GM18867 (cell line): ENCODE results near the gene CALR3.

Experiments used
- ATAC-seq: cut with Tn5 transposase; IDR thresholded peaks from one replicate; pipeline ENCODE4 v1.9.1; 2021; ENCODE audit warnings: mild to moderate bottlenecking, moderate library complexity; ENCODE audit not compliant: unreplicated experiment

CALR3 gene

DNA sequence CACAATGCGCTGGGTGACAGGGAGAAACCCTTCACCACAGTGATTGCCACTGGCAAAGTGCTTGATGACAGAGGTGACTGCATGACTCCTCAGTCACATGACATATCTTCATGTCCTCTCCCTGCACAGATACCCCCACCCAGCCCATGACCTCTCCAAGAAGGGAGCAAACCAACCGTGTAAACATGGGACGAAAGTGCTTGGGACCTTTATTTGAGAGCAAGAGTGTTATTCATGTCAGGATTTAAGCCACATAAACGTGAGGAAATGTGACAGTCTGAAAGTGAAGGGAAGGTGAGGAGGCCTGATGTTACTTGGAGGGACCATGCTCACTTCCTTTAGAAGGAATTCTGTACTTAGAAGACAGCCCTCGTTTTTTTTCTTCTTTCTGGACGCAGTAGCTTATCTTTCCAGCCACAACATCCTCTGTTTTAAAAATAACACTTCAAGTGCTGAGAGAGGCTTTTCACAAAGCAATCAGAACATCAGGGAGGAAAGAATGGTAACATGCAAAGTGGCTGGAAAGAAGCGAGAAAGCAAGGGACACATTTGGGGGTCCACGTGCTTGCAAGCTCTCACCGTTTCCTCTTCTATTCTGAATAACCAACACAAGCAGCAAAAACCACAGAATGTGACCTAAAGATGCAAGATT lies 59.8 kb downstream of the CALR3 start:
- no peak for ATAC-seq

DNA sequence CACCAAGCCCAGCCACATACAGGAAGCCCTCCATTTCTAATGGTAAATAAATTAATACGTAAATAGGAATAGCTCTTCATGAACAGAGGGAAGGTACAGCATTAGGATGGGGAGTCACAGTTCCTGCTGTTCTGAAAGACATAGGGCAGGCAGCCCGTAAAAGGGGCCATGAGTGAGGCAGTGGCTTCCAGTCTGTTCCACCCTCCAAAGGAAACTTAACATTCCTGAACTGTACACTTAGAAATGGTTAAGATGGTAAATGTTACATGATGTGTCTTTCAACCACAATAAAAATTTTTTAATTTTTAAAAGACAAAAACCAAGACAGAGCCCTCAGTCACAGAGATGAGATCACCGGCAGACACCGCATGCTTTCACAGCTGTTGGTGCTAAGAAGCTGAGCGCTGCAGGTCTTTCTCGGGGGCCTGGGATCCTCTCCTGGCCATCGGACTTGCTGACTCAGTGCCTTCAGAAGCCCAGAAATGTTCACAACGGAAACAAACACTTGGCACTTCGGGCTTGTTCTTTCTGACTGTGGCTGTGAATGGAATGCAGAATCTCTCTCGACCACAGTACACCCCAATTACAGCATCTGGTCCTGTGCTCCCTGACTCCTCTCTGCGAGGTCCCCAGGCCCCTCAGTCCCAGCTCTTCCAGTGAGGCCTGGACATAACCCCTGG lies 60.6 kb downstream of the CALR3 start:
- no peak for ATAC-seq

DNA sequence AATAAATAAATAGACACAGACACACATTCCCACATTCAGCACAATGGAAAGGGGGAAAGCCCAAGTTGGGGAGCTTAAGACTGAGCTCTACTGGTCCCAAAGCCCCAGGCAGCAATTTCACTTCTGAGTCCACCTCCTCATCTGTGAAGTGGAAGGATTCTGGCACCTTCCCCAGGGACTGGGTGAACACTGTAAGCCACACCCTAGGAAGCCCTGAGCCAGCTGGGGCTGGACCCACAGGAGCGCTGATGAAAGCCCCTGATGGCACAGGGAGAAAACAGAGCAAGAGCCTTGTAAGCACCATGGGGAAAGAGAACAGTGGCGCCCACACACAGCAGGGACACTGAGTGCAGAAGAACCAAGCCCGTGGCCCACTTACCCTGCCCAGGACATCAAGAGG lies 62.0 kb downstream of the CALR3 start:
- no peak for ATAC-seq

DNA sequence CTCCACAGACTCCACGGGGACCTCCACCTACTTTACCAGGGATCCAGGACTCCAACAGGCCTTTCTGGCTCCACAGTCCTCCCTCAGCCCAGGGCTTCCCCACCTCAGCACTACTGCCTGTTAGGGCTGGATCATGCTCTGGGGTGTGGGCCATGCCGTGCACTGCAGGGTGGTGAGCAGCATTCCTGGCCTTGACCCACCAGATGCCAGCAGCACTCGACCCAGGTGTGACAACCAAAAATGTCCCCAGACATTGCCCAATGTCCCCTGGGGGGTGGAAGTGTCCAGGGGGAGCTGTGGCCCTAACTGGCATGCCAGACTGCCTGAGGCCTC lies 66.2 kb downstream of the CALR3 start:
- ATAC-seq: no peak

DNA sequence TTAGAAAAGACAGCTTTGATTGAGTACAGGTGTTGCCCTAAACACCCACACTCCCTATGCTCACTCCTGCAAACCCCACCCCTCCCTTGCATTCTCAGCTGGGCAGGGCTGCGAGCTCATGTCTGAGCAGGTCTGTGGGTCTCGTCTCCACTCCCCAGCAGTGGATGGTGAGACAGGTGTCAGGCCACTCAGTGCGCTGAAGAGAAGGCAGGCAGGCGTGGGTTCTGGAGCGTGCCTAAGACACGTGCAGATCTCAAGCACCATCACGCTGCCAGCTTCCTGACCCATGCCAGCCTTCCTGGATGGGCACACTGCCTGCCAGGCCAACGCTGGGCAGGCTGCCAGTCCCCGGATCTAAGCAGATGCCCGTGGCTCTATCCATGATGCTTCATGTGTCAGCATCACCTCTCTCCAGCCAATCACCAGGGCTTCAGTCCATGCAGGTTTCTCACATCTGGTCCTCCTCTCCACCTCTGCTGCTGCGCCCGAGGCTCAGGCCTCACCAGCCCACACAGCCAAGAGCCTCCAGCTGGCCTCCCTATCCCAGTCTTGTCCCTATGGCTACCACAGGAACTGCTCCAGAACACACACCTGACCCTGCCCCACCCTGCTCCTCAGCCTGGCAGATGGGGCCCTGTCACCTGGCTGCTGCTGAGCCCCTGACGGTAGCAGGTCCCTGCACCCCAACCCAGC lies 66.8 kb downstream of the CALR3 start:
- ATAC-seq: no peak
